Mucosa of stomach (tissue), 1 donor: ENCODE measurements around the gene NID1.
"Not testable (repeated sequence)": the region's sequence is repeated elsewhere in the genome, so short reads cannot be mapped to it uniquely, and the experiment has no call there.

ENCODE experiments used
- H3K27me3 ChIP-seq: one replicate; pipeline ENCODE4 v1.7.0; 2013; ENCODE audit warnings: mild to moderate bottlenecking, low read length; ENCODE audit not compliant: control insufficient read depth, insufficient read depth
- H3K36me3 ChIP-seq: one replicate; pipeline ENCODE4 v1.7.0; 2013; ENCODE audit warnings: low read length; ENCODE audit not compliant: control insufficient read depth, insufficient read depth
- H3K4me1 ChIP-seq: one replicate; pipeline ENCODE4 v1.7.0; 2013; ENCODE audit warnings: mild to moderate bottlenecking, low read length; ENCODE audit not compliant: control insufficient read depth, insufficient read depth
- H3K4me3 ChIP-seq: one replicate; pipeline ENCODE4 v1.7.0; 2013; ENCODE audit warnings: low read length
- H3K9ac ChIP-seq: one replicate; pipeline ENCODE4 v1.7.0; 2013; ENCODE audit warnings: mild to moderate bottlenecking, low read length, moderate library complexity
- H3K9me3 ChIP-seq: one replicate; pipeline ENCODE4 v1.7.0; 2013; ENCODE audit warnings: mild to moderate bottlenecking, low read length, moderate library complexity; ENCODE audit not compliant: control insufficient read depth
- donor health status: Pancreatic carcinoma.

NID1 gene

GRCh38 chr1:236086537-236086936 lies 21.6 kb upstream of the NID1 start:
- no peaks in the 10 kb centered on the region for H3K9me3 ChIP-seq
- H3K4me3 ChIP-seq, result no peak overlapping the region
- H3K27me3 ChIP-seq, result no peaks in the 10 kb centered on the region
- no peak overlapping the region for H3K9ac ChIP-seq
- no peaks in the 10 kb centered on the region for H3K36me3 ChIP-seq
- peaks cover 9% of the 10 kb centered on the region for H3K4me1 ChIP-seq

GRCh38 chr1:236085545-236086159 lies 20.8 kb upstream of the NID1 start:
- H3K4me1 ChIP-seq, result peaks cover 9% of the 10 kb centered on the region
- H3K27me3 ChIP-seq, result peaks cover 2% of the 10 kb centered on the region
- H3K9ac ChIP-seq, result no peak overlapping the region
- H3K9me3 ChIP-seq, result no peaks in the 10 kb centered on the region
- H3K4me3 ChIP-seq, result no peak overlapping the region
- no peaks in the 10 kb centered on the region for H3K36me3 ChIP-seq

DNA sequence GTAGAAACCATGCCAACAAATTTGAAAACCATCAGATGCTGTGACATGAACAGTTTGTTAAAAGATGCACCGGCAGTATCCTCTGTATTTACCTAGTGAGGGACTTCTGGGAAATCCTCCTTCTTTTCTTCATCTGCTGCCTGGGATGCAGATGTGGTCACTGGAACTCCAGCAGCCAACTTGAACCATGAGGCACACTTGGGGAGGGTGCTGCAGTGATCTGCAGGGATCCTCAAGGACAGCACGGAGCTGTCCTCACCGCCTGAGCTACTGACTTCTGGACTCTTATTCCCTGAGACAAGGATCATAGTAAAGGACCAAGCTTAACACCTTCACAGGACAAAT lies 19.5 kb upstream of the NID1 start:
- Histone ChIP-seq H3K4me1 (peaks cover 9% of the 10 kb centered on the region), H3K36me3 (no peaks in the 10 kb centered on the region), H3K27me3 (peaks cover 2% of the 10 kb centered on the region), H3K9ac (no peak overlapping the region), H3K4me3 (no peak overlapping the region), H3K9me3 (no peaks in the 10 kb centered on the region)

- no peaks in the 10 kb centered on the region for H3K9me3 ChIP-seq
- no peak overlapping the region for H3K9ac ChIP-seq
- H3K4me1 ChIP-seq, result peaks cover 9% of the 10 kb centered on the region
- H3K36me3 ChIP-seq, result no peaks in the 10 kb centered on the region
- H3K27me3 ChIP-seq, result peaks cover 2% of the 10 kb centered on the region
- H3K4me3 ChIP-seq, result no peak overlapping the region
Measured at GRCh38 chr1:236083650-236084385, 18.9 kb upstream of the NID1 start.

GRCh38 chr1:236082526-236082925 lies 17.6 kb upstream of the NID1 start:
- no peaks in the 10 kb centered on the region for H3K36me3 ChIP-seq
- peaks cover 2% of the 10 kb centered on the region for H3K27me3 ChIP-seq
- H3K4me3 ChIP-seq, result no peak overlapping the region
- no peak overlapping the region for H3K9ac ChIP-seq
- peaks cover 9% of the 10 kb centered on the region for H3K4me1 ChIP-seq
- no peaks in the 10 kb centered on the region for H3K9me3 ChIP-seq

- H3K9me3 ChIP-seq, result no peaks in the 10 kb centered on the region
- no peaks in the 10 kb centered on the region for H3K36me3 ChIP-seq
- no peak overlapping the region for H3K9ac ChIP-seq
- peaks cover 2% of the 10 kb centered on the region for H3K27me3 ChIP-seq
- H3K4me3 ChIP-seq, result no peak overlapping the region
- H3K4me1 ChIP-seq, result peaks cover 9% of the 10 kb centered on the region
Measured at GRCh38 chr1:236081546-236082227, 16.8 kb upstream of the NID1 start.

DNA sequence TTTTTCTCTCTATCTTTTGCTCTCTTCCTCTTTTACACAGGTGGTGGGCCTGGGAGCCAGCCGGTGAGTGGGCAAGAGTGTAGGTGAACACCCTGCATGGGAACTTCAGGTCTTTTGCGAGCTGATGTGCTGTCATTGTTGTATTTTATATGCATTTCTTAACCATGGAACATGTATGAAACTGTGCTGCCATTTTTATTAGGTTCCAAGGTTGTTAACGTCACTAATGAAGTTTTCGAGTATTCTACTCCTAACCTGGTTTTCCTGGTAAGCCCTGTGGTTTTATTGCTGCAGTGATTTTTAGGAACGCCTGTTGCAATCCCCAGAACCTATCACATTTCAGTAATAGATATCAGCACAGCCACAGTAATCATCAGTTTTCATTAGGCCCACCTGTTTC lies 14.8 kb upstream of the NID1 start:
- H3K36me3 ChIP-seq, result no peaks in the 10 kb centered on the region
- H3K9me3 ChIP-seq, result no peaks in the 10 kb centered on the region
- H3K9ac ChIP-seq, result no peak overlapping the region
- H3K4me1 ChIP-seq, result peaks cover 9% of the 10 kb centered on the region
- peaks cover 2% of the 10 kb centered on the region for H3K27me3 ChIP-seq
- no peak overlapping the region for H3K4me3 ChIP-seq

GRCh38 chr1:236078993-236079392 lies 14.1 kb upstream of the NID1 start:
- Histone ChIP-seq H3K27me3 (peaks cover 2% of the 10 kb centered on the region), H3K4me1 (peaks cover 7% of the 10 kb centered on the region), H3K9me3 (no peaks in the 10 kb centered on the region), H3K9ac (no peak overlapping the region), H3K4me3 (no peak overlapping the region), H3K36me3 (no peaks in the 10 kb centered on the region)

DNA sequence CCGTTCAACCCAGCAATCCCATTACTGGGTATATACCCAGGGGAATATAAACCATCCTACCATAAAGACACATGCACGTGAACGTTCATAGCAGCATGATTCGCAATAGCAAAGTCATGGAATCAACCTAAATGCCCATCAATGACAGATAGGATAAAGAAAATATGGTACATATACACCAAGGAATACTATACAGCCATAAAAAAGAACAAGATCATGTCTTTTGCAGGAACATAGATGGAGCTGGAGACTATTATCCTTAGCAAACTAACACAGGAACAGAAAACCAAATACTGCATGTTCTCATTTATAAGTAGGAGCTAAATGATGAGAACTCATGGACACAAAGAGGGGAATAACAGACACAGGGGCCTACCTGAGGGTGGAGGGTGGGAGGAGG lies 13.2 kb upstream of the NID1 start:
- H3K4me3 ChIP-seq, H3K27me3 ChIP-seq, H3K4me1 ChIP-seq, H3K9me3 ChIP-seq, H3K9ac ChIP-seq, H3K36me3 ChIP-seq: not testable (repeated sequence)

DNA sequence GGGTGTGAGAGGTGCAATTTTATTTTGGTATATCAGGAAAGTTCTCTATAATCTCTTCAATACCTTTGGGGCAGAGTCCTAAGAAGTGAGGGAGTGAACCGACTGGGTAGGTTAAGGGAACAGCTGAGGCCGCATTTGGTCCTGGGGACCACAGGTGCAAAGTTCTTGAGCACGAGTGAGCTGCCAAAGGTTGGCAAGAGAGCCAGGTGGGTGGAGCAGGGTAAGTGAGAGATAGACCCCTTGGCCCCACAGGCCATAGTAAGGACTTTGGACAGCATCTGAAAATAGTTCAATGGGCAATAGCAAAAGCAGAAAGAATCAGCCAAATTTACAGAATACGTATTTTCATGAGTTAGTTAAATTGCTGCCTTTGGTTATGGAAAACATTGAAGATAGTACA lies 11.0 kb upstream of the NID1 start:
- H3K9me3 ChIP-seq, result no peaks in the 10 kb centered on the region
- H3K9ac ChIP-seq, result no peak overlapping the region
- H3K4me3 ChIP-seq, result no peak overlapping the region
- no peaks in the 10 kb centered on the region for H3K36me3 ChIP-seq
- no peaks in the 10 kb centered on the region for H3K4me1 ChIP-seq
- no peaks in the 10 kb centered on the region for H3K27me3 ChIP-seq

DNA sequence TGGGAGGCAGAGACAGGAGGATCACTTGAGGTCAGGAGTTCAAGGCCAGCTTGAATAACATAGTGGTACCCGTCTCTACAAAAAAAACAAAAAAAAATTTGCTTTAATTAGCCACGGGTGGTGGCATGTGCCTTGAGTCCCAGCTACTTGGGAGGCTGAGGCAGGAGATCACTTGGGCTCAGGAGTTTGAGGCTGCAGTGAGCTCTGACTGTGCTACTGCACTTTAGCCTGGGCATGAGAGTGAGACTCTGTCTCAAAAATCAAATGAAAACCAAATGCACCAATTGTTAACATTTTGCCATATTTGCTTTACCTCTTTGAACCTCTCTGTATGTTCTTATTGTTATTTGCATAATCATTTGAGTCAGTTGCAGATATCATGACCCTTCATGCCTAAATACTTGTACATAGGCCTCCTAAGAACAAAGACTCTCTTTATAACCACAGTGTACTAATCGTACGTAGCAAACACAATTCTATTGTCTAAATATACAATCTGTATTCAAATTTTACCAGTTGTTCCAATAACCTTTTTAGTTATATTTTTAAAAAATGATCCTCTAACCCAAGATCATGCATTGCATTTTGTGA lies 8.5 kb upstream of the NID1 start:
- H3K9ac ChIP-seq, result no peak overlapping the region
- H3K4me1 ChIP-seq, result no peaks in the 10 kb centered on the region
- H3K36me3 ChIP-seq, result no peaks in the 10 kb centered on the region
- no peaks in the 10 kb centered on the region for H3K9me3 ChIP-seq
- no peaks in the 10 kb centered on the region for H3K27me3 ChIP-seq
- no peak overlapping the region for H3K4me3 ChIP-seq

GRCh38 chr1:236072001-236072400 lies 7.1 kb upstream of the NID1 start:
- Histone ChIP-seq H3K9me3 (no peaks in the 10 kb centered on the region), H3K36me3 (no peaks in the 10 kb centered on the region)

More at GRCh38 chr1:236072001-236072400, 7.1 kb upstream of the NID1 start:
- Histone ChIP-seq H3K27me3 (peaks cover 4% of the 10 kb centered on the region), H3K4me3 (no peak overlapping the region), H3K9ac (no peak overlapping the region), H3K4me1 (peaks cover 3% of the 10 kb centered on the region)
